GM12878 (cell line): ENCODE results near the gene SHISA9. TPM values are rescaled to one million over a fixed set of nuclear protein-coding genes. Genes with fewer than 3 reads are reported as not detected.

Experiments
- ATAC-seq: fragments of 200-7000 bp; cut with Tn5 transposase; 3 replicates; pipeline ENCODE4 v1.9.1; 2020; ENCODE audit warnings: mild to moderate bottlenecking, moderate library complexity
- BruUV-seq: library from RNA; stranded (reverse); fragments of 400-500 nt; replicated peaks from 2 replicates; lab custom pipeline; 2021; lab: Mats Ljungman, UMichigan
- CTCF ChIA-PET: fragments of 300-600 bp; sonication (Branson Sonifier 250); formaldehyde crosslinking; extraction: SDS; loops from one replicate; lab custom pipeline; 2021; ENCODE audit warnings: inconsistent platforms; lab: Yijun Ruan, JAX
- POLR2A ChIA-PET: fragments of 350-600 bp; formaldehyde crosslinking; extraction: SDS; loops from one replicate; lab custom pipeline; 2021; ENCODE audit warnings: inconsistent platforms; lab: Charles Lee
- RAD21 ChIA-PET: fragments of 300-600 bp; sonication (Branson Sonifier 250); formaldehyde crosslinking; loops from one replicate; lab custom pipeline; 2023; ENCODE audit warnings: antibody characterized with exemption; ENCODE audit not compliant: unreplicated experiment; lab: Charles Lee
- SMC1A ChIA-PET: fragments of 300-600 bp; sonication (Branson Sonifier 250); formaldehyde crosslinking; loops from one replicate; lab custom pipeline; 2023; ENCODE audit not compliant: unreplicated experiment, uncharacterized antibody; lab: Charles Lee
- DNase-seq: peaks from one replicate; pipeline ENCODE4 v3.0.0-alpha.2; 2011; ENCODE audit warnings: low read depth, low spot score
- FAIRE-seq: peaks from 3 replicates; lab custom pipeline; 2011; peaks lifted over from hg19 to GRCh38; lab: Jason Lieb, UNC
- H2AFZ ChIP-seq: 2 replicates; pipeline ENCODE4 v1.6.0; 2011; ENCODE audit warnings: low read depth, low read length, control low read depth; ENCODE audit not compliant: control insufficient read depth
- H3K27ac ChIP-seq: 2 replicates; pipeline ENCODE4 v1.5.1; 2011; ENCODE audit warnings: control low read depth; ENCODE audit not compliant: control insufficient read depth, insufficient read depth
- H3K27me3 ChIP-seq, 2 experiments: replicated peaks in 1 of 2; 2 replicates each; pipeline versions ENCODE4 v1.6.0 to v1.6.1; 2011; ENCODE audit warnings: low read length in 1 of 2; ENCODE audit not compliant: control insufficient read depth in 2 of 2, insufficient read depth in 2 of 2
- H3K36me3 ChIP-seq, 2 experiments: 2 replicates each; pipeline ENCODE4 v1.5.1; 2011; ENCODE audit warnings: low read length in 1 of 2; ENCODE audit not compliant: control insufficient read depth in 2 of 2, insufficient read depth in 2 of 2
- H3K4me1 ChIP-seq: 2 replicates; pipeline ENCODE4 v1.6.1; 2011; ENCODE audit warnings: mild to moderate bottlenecking, low read length, moderate library complexity, mixed read lengths; ENCODE audit not compliant: control insufficient read depth, insufficient read depth
- H3K4me2 ChIP-seq: 2 replicates; pipeline ENCODE4 v1.6.0; 2011; ENCODE audit warnings: control low read depth; ENCODE audit not compliant: control insufficient read depth, insufficient read depth
- H3K4me3 ChIP-seq: fragments of 200-600 bp; sonication (generic); 2 replicates; pipeline ENCODE4 v1.5.1; 2016
- H3K79me2 ChIP-seq: 2 replicates; pipeline ENCODE4 v1.6.0; 2011; ENCODE audit warnings: low read length; ENCODE audit not compliant: control insufficient read depth, insufficient read depth
- H3K9ac ChIP-seq: 2 replicates; pipeline ENCODE4 v1.8.0; 2011; ENCODE audit warnings: low read length, control low read depth, mixed read lengths; ENCODE audit not compliant: control insufficient read depth, insufficient read depth
- H3K9me3 ChIP-seq: replicated peaks from 3 replicates; pipeline ENCODE4 v1.5.1; 2011; ENCODE audit warnings: mild to moderate bottlenecking, low read length; ENCODE audit not compliant: control insufficient read depth, insufficient read depth
- H4K20me1 ChIP-seq: 2 replicates; pipeline ENCODE4 v1.6.0; 2011; ENCODE audit not compliant: control insufficient read depth, insufficient read depth
- CREM ChIP-seq: IDR thresholded peaks from 2 replicates; pipeline ENCODE4 v1.6.1; 2014; ENCODE audit warnings: antibody characterized with exemption, low read depth
- DPF2 ChIP-seq: fragments of 450-650 bp; IDR thresholded peaks from 2 replicates; pipeline ENCODE4 v1.6.1; 2017; ENCODE audit warnings: mild to moderate bottlenecking
- ETV6 ChIP-seq, 2 experiments: fragments of 450-650 bp in 1 of 2; IDR thresholded peaks in 1 of 2; conservative IDR thresholded peaks in 1 of 2; 2 replicates each; pipeline ENCODE4 v1.6.1; 2014; ENCODE audit warnings: antibody characterized with exemption in 1 of 2, borderline replicate concordance in 1 of 2, low read depth in 1 of 2, mild to moderate bottlenecking in 1 of 2, moderate library complexity in 1 of 2
- NFYB ChIP-seq: IDR thresholded peaks from 2 replicates; pipeline ENCODE4 v1.6.1; 2011; ENCODE audit warnings: low read depth, mild to moderate bottlenecking, low read length, improper control_type of control experiment, moderate library complexity; ENCODE audit not compliant: insufficient read depth
- STAT3 ChIP-seq: IDR thresholded peaks from 2 replicates; pipeline ENCODE4 v1.6.1; 2011; ENCODE audit warnings: low read depth, low read length, improper control_type of control experiment
- ZNF24 ChIP-seq: fragments of 450-650 bp; IDR thresholded peaks from 2 replicates; pipeline ENCODE4 v1.6.1; 2017; ENCODE audit warnings: antibody characterized with exemption, mild to moderate bottlenecking
- WGBS: methylation state at CpG from one replicate; pipeline ENCODE4 v1.1.6; 2016; ENCODE audit warnings: low lambda C conversion rate; ENCODE audit not compliant: insufficient replicate concordance, insufficient coverage; ENCODE audit errors: missing lambda C conversion rate; 5-methylcytosine and 5-hydroxymethylcytosine counted together
- in situ Hi-C: fragments of 300-500 bp; cut with MboI; formaldehyde crosslinking; loops from 9 replicates; pipeline ENCODE4 v1.14.3; 2018; ENCODE audit warnings: mixed read lengths
- intact Hi-C: fragments of 100-400 bp; cut with micrococcal nuclease; formaldehyde crosslinking; loops from one replicate; pipeline ENCODE4 v1.14.2; 2022; ENCODE audit not compliant: unreplicated experiment
- polyA plus RNA-seq, 11 experiments: library from polyadenylated mRNA; depleted of rRNA in 4 of 11; unstranded in 6 of 11; stranded (reverse) in 5 of 11; fragments of >200 nt; fragmentation: Nextera tagmentation in 4 of 11; fragmentation: Illumina TruSeq in 1 of 11; extraction: Ambion mirVana in 4 of 11; extraction: Trizol in 1 of 11; gene quantifications; 1 replicate in 1 of 11; 2 replicates in 10 of 11; pipeline versions ENCODE4 v1.2.1 to v1.2.3, GENCODE V29; 2011 to 2016; ENCODE audit warnings: inconsistent platforms in 2 of 11, missing spikeins in 2 of 11, low read depth in 1 of 11
- total RNA-seq, 4 experiments: library from RNA; depleted of rRNA in 3 of 4; stranded (reverse); fragments of >200 nt in 3 of 4; fragmentation: Illumina TruSeq in 1 of 4; extraction: Trizol in 1 of 4; gene quantifications; 2 replicates each; pipeline versions ENCODE4 v1.2.1 to v1.2.3, GENCODE V29; 2013 to 2021
- TF ChIP-seq, protein P1 (sequence below): fragments of 450-650 bp; formaldehyde crosslinking; IDR thresholded peaks from 2 replicates; pipeline ENCODE4 v1.4.0; 2022; ENCODE audit warnings: mild to moderate bottlenecking, moderate library complexity
- TF ChIP-seq, protein P2 (sequence below): fragments of 450-650 bp; IDR thresholded peaks from 2 replicates; pipeline ENCODE4 v1.6.1; 2016; ENCODE audit warnings: mild to moderate bottlenecking
- TF ChIP-seq, protein P3 (sequence below): fragments of 450-650 bp; IDR thresholded peaks from 2 replicates; pipeline ENCODE4 v1.6.1; 2018; ENCODE audit warnings: borderline replicate concordance, mild to moderate bottlenecking; ENCODE audit not compliant: partially characterized antibody

The SHISA9 gene
- total and polyA plus RNA-seq, 10 of the 15 experiments (the other 5 are each of a cell fraction or from before 2014, with no cell fraction given): 0.03 to 25.5 (median 0.07) TPM

DNA sequence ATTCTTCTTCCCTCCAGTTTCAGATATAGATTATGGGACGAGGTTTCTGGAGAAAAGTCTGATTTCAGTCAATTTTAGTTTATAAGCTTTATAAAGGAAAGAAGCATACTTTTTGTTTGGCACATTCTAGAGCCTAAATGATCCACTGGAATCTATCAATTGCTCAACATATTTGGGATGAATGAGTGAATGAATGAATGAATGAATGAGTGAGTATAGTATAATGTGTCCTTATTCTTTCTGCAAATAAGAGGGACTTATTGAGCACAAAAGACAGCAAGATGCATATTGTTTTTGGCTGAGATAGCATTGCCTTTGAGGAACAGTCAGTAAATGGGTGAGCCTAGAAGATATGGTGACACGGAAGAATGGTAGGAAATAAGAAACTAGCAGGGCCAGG is 245.4 kb downstream of the SHISA9 start:
- no peak overlapping the region for H3K9ac ChIP-seq
- ChIA-PET POLR2A (interaction anchor here (1.1 kb wide), 1 partner anchor 306 kb away, joined by 5 read pairs; no protein-coding TSS in a partner anchor), RAD21 (interaction anchor here (0.6 to 1.6 kb wide), 5 partner anchors 27 to 314 kb away, joined by 3 to 8 read pairs (median 4); no protein-coding TSS in a partner anchor), SMC1A (interaction anchor here (0.8 to 2.5 kb wide), 10 partner anchors 10 to 292 kb away, joined by 3 to 11 read pairs (median 6); no protein-coding TSS in a partner anchor), CTCF (interaction anchor here (1.3 to 1.7 kb wide), 3 partner anchors 27 to 250 kb away, joined by 4 to 6 read pairs (median 4); no protein-coding TSS in a partner anchor)
- no peaks in the 10 kb centered on the region for H3K4me1 ChIP-seq
- no peaks in the 10 kb centered on the region for H3K79me2 ChIP-seq
- H3K9me3 ChIP-seq: no peaks in the 10 kb centered on the region
- no peak overlapping the region for H2AFZ ChIP-seq
- 0% methylated on average over 2 of the region's 2 CpGs for WGBS
- H3K4me2 ChIP-seq: no peak overlapping the region
- ATAC-seq (no peak), FAIRE-seq (no peak), DNase-seq (no peak)
- peak; percentile 69 for TF ChIP-seq ZNF24
- TF ChIP-seq ETV6 (conservative IDR thresholded peaks at IDR 0.05 in 1 of 2, IDR thresholded peaks at IDR 0.05 in 1 of 2; ENCODE audit: borderline replicate concordance in 1 of 2, low read depth in 1 of 2): no peak
- H3K36me3 ChIP-seq: no peaks in the 10 kb centered on the region
- H4K20me1 ChIP-seq: no peaks in the 10 kb centered on the region
- in situ Hi-C loops: no loop called here
- BruUV-seq: no TSS peak
- H3K27ac ChIP-seq: no peak overlapping the region
- no peak overlapping the region for H3K4me3 ChIP-seq
- no peaks in the 10 kb centered on the region for H3K27me3 ChIP-seq
- intact Hi-C loops: no loop called here

DNA sequence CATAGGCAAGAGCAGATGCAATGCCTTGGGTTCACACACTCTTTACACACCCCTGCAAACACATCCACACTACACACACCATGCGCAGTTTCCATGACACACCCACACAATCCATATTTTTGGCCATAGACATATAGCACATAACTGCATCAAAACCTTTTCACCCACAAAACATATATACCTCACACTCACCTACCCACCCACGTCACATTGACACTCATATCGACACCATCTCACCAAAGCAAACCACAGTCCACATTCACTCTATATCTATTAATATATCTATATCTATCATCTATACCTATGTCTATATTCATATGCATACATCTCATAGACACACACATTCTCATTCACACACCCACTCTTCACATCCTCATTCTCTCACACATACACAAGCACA is 246.9 kb downstream of the SHISA9 start:
- Histone ChIP-seq H3K27ac (no peak overlapping the region), H2AFZ (no peak overlapping the region), H3K36me3 (no peaks in the 10 kb centered on the region), H3K27me3 (no peaks in the 10 kb centered on the region), H3K4me3 (no peak overlapping the region), H3K79me2 (no peaks in the 10 kb centered on the region), H4K20me1 (no peaks in the 10 kb centered on the region), H3K4me1 (no peaks in the 10 kb centered on the region), H3K4me2 (no peak overlapping the region), H3K9ac (no peak overlapping the region), H3K9me3 (no peaks in the 10 kb centered on the region)
- no peak for DNase-seq
- POLR2A ChIA-PET: no interaction called here
- peak; percentile 46 for ATAC-seq
- BruUV-seq: no TSS peak
- in situ Hi-C loops: no loop called here
- SMC1A ChIA-PET: interaction anchor here (0.6 to 2.9 kb wide), 7 partner anchors 9 to 250 kb away, joined by 3 to 11 read pairs (median 6); no protein-coding TSS in a partner anchor
- no peak for FAIRE-seq
- CTCF ChIA-PET: interaction anchor here (1.1 kb wide), 1 partner anchor 250 kb away, joined by 5 read pairs; no protein-coding TSS in a partner anchor
- intact Hi-C loops: no loop called here
- RAD21 ChIA-PET: interaction anchor here (0.5 to 1.6 kb wide), 3 partner anchors 28 to 329 kb away, joined by 3 to 8 read pairs (median 7); no protein-coding TSS in a partner anchor
- WGBS: 15% methylated on average over 3 of the region's 3 CpGs
- TF ChIP-seq, protein P1, sequence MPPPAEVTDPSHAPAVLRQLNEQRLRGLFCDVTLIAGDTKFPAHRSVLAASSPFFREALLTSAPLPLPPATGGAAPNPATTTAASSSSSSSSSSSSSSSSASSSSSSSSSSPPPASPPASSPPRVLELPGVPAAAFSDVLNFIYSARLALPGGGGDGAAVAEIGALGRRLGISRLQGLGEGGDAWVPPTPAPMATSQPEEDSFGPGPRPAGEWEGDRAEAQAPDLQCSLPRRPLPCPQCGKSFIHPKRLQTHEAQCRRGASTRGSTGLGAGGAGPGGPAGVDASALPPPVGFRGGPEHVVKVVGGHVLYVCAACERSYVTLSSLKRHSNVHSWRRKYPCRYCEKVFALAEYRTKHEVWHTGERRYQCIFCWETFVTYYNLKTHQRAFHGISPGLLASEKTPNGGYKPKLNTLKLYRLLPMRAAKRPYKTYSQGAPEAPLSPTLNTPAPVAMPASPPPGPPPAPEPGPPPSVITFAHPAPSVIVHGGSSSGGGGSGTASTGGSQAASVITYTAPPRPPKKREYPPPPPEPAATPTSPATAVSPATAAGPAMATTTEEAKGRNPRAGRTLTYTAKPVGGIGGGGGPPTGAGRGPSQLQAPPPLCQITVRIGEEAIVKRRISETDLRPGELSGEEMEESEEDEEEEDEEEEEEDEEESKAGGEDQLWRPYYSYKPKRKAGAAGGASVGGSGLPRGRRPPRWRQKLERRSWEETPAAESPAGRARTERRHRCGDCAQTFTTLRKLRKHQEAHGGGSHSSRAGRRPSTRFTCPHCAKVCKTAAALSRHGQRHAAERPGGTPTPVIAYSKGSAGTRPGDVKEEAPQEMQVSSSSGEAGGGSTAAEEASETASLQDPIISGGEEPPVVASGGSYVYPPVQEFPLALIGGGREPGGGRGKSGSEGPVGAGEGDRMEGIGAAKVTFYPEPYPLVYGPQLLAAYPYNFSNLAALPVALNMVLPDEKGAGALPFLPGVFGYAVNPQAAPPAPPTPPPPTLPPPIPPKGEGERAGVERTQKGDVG (CRISPR knock-in tag): no peak
- TF ChIP-seq, protein P2, sequence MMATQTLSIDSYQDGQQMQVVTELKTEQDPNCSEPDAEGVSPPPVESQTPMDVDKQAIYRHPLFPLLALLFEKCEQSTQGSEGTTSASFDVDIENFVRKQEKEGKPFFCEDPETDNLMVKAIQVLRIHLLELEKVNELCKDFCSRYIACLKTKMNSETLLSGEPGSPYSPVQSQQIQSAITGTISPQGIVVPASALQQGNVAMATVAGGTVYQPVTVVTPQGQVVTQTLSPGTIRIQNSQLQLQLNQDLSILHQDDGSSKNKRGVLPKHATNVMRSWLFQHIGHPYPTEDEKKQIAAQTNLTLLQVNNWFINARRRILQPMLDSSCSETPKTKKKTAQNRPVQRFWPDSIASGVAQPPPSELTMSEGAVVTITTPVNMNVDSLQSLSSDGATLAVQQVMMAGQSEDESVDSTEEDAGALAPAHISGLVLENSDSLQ: no peak
- TF ChIP-seq NFYB: no peak
- TF ChIP-seq STAT3: no peak
- no peak for TF ChIP-seq DPF2
- no peak for TF ChIP-seq CREM
- TF ChIP-seq, protein P3, sequence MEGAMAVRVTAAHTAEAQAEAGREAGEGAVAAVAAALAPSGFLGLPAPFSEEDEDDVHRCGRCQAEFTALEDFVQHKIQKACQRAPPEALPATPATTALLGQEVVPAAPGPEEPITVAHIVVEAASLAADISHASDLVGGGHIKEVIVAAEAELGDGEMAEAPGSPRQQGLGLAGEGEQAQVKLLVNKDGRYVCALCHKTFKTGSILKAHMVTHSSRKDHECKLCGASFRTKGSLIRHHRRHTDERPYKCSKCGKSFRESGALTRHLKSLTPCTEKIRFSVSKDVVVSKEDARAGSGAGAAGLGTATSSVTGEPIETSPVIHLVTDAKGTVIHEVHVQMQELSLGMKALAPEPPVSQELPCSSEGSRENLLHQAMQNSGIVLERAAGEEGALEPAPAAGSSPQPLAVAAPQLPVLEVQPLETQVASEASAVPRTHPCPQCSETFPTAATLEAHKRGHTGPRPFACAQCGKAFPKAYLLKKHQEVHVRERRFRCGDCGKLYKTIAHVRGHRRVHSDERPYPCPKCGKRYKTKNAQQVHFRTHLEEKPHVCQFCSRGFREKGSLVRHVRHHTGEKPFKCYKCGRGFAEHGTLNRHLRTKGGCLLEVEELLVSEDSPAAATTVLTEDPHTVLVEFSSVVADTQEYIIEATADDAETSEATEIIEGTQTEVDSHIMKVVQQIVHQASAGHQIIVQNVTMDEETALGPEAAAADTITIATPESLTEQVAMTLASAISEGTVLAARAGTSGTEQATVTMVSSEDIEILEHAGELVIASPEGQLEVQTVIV: peak; percentile 28
